Mucosa of gallbladder (tissue), 1 donor: ENCODE measurements around the gene SAC3D1. TPM values are rescaled to one million over a fixed set of nuclear protein-coding genes. Genes with fewer than 3 reads are reported as not detected.

Source experiments
- DNase-seq: peaks from one replicate; pipeline ENCODE4 v3.0.0-alpha.2; 2020; ENCODE audit warnings: low spot score
- total RNA-seq: library from RNA; stranded (reverse); gene quantifications from one replicate; pipeline ENCODE4 v1.2.1, GENCODE V29; 2021
- donor health status: DM: no; HTN: no; CAD: no.

The SAC3D1 gene
- total RNA-seq, 1 donor from 2014 or later = 9.9 TPM

GRCh38 chr11:65059959-65060824 lies 19.2 kb downstream of the SAC3D1 start:
- no peak for DNase-seq

GRCh38 chr11:65060913-65061408 lies 20.0 kb downstream of the SAC3D1 start:
- no peak for DNase-seq

- DNase-seq = no peak
These were observed 22.5 kb downstream of the SAC3D1 start for GRCh38 chr11:65063532-65063931.

GRCh38 chr11:65064847-65065240 lies 23.8 kb downstream of the SAC3D1 start:
- DNase-seq = no peak

GRCh38 chr11:65065851-65066250 lies 24.8 kb downstream of the SAC3D1 start:
- DNase-seq = no peak

GRCh38 chr11:65066315-65066714 lies 25.3 kb downstream of the SAC3D1 start:
- DNase-seq = no peak

GRCh38 chr11:65066805-65067291 lies 25.8 kb downstream of the SAC3D1 start:
- DNase-seq = no peak

- DNase-seq = no peak
These were observed 26.4 kb downstream of the SAC3D1 start for GRCh38 chr11:65067446-65067845.

- DNase-seq = no peak
These were observed 28.2 kb downstream of the SAC3D1 start for GRCh38 chr11:65069217-65069616.

- DNase-seq = no peak
These were observed 31.1 kb downstream of the SAC3D1 start for GRCh38 chr11:65071907-65072630.

- DNase-seq = no peak
These were observed 31.6 kb downstream of the SAC3D1 start for GRCh38 chr11:65072631-65072966.

- DNase-seq = no peak
These were observed 36.4 kb downstream of the SAC3D1 start for GRCh38 chr11:65077451-65077850.

- peak; percentile 52 for DNase-seq
These were observed 37.1 kb downstream of the SAC3D1 start for GRCh38 chr11:65078151-65078550.

GRCh38 chr11:65078786-65079342 lies 37.9 kb downstream of the SAC3D1 start:
- DNase-seq = no peak

- DNase-seq = no peak
These were observed 42.3 kb downstream of the SAC3D1 start for GRCh38 chr11:65083134-65083833.

- DNase-seq = peak; percentile 97
These were observed 43.0 kb downstream of the SAC3D1 start, which contains the start of the genes CDCA5 and ZFPL1 for GRCh38 chr11:65083834-65084597. Gene CDCA5, minus strand, starts transcription at chr11:65084040. Its CDS starts 62 bp downstream, at chr11:65083978. Gene ZFPL1, plus strand, starts transcription at chr11:65084222. Its CDS starts 477 bp downstream, at chr11:65084699.

- no peak for DNase-seq
These were observed 43.8 kb downstream of the SAC3D1 start for GRCh38 chr11:65084598-65085375.

GRCh38 chr11:65085446-65085845 lies 44.4 kb downstream of the SAC3D1 start:
- DNase-seq = no peak

- no peak for DNase-seq
These were observed 45.8 kb downstream of the SAC3D1 start for GRCh38 chr11:65086809-65087208.

GRCh38 chr11:65087216-65087615 lies 46.2 kb downstream of the SAC3D1 start:
- no peak for DNase-seq
